ENCODE results near the gene CHKB.

Gene CHKB

GRCh38 chr22:50606946-50607658, 24.5 kb upstream of the CHKB start:
- TF ChIP-seq CTCF (IDR thresholded peaks at IDR 0.05; ENCODE audit: control insufficient read depth, insufficient read depth, low read depth, low read length, missing control alignments) = no peak
- DNase-seq (ENCODE audit: low read depth) = no peak
- no peak overlapping the region for H3K4me3 ChIP-seq (ENCODE audit: control insufficient read depth, low read depth, low read length)

- TF ChIP-seq CTCF (IDR thresholded peaks at IDR 0.05; ENCODE audit: control insufficient read depth, insufficient read depth, low read depth, low read length, missing control alignments) = peak; percentile 55
- H3K4me3 ChIP-seq (ENCODE audit: control insufficient read depth, low read depth, low read length) = no peak overlapping the region
- no peak for DNase-seq (ENCODE audit: low read depth)
Measured at GRCh38 chr22:50606165-50606945, 23.7 kb upstream of the CHKB start.

- TF ChIP-seq CTCF (IDR thresholded peaks at IDR 0.05; ENCODE audit: control insufficient read depth, insufficient read depth, low read depth, low read length, missing control alignments) = no peak
- no peak for DNase-seq (ENCODE audit: low read depth)
- H3K4me3 ChIP-seq (ENCODE audit: control insufficient read depth, low read depth, low read length) = no peak overlapping the region
Measured at GRCh38 chr22:50605613-50606074, 23.0 kb upstream of the CHKB start.

GRCh38 chr22:50605002-50605612, 22.5 kb upstream of the CHKB start:
- no peak for DNase-seq (ENCODE audit: low read depth)
- no peak overlapping the region for H3K4me3 ChIP-seq (ENCODE audit: control insufficient read depth, low read depth, low read length)
- no peak for TF ChIP-seq CTCF (IDR thresholded peaks at IDR 0.05; ENCODE audit: control insufficient read depth, insufficient read depth, low read depth, low read length, missing control alignments)

GRCh38 chr22:50604256-50605001, 21.8 kb upstream of the CHKB start:
- no peak for TF ChIP-seq CTCF (IDR thresholded peaks at IDR 0.05; ENCODE audit: control insufficient read depth, insufficient read depth, low read depth, low read length, missing control alignments)
- no peak overlapping the region for H3K4me3 ChIP-seq (ENCODE audit: control insufficient read depth, low read depth, low read length)
- no peak for DNase-seq (ENCODE audit: low read depth)

Measured in AG09309 (cell line).